ENCODE results near the gene CD79A. TPM values are rescaled to one million over a fixed set of nuclear protein-coding genes. Genes with fewer than 3 reads are reported as not detected.

Gene CD79A
- total RNA-seq, 1 donor from 2014 or later: not detected

GRCh38 chr19:41859618-41860418 is 17.3 kb upstream of the CD79A start, which contains the start of gene RPS19:
Gene RPS19 (plus strand): TSS chr19:41860255. CDS start chr19:41860775, 520 bp downstream.
- peak; percentile 98 for DNase-seq (ENCODE audit: low spot score)
- H3K4me3 Mint-ChIP-seq (ENCODE audit: unreplicated experiment): peak within 1 kb of the TSS; percentile 96
- no peaks in the 10 kb centered on the region for H3K9me3 Mint-ChIP-seq (ENCODE audit: low read depth)
- peaks cover 9% of the 10 kb centered on the region for H3K27me3 Mint-ChIP-seq (ENCODE audit: low read depth)
- peaks cover 36% of the 10 kb centered on the region for H3K36me3 Mint-ChIP-seq (ENCODE audit: low read depth)
- H3K4me1 Mint-ChIP-seq (ENCODE audit: low read depth): peaks cover 45% of the 10 kb centered on the region
- TF ChIP-seq CTCF (IDR thresholded peaks at IDR 0.05): peak; percentile 78
- H3K27ac Mint-ChIP-seq (ENCODE audit: unreplicated experiment): peak within 1 kb of the TSS; percentile 99

GRCh38 chr19:41860419-41861115 is 16.5 kb upstream of the CD79A start:
- TF ChIP-seq CTCF (IDR thresholded peaks at IDR 0.05): no peak
- Mint-ChIP-seq H3K9me3 (ENCODE audit: low read depth) (no peaks in the 10 kb centered on the region), H3K27ac (ENCODE audit: unreplicated experiment) (peak overlapping the region; percentile 93), H3K4me3 (ENCODE audit: unreplicated experiment) (peak overlapping the region; percentile 96), H3K27me3 (ENCODE audit: low read depth) (peaks cover 3% of the 10 kb centered on the region), H3K36me3 (ENCODE audit: low read depth) (peaks cover 39% of the 10 kb centered on the region), H3K4me1 (ENCODE audit: low read depth) (peaks cover 48% of the 10 kb centered on the region)
- no peak for DNase-seq (ENCODE audit: low spot score)

GRCh38 chr19:41861116-41861768 is 15.8 kb upstream of the CD79A start:
- peaks cover 40% of the 10 kb centered on the region for H3K36me3 Mint-ChIP-seq (ENCODE audit: low read depth)
- H3K27me3 Mint-ChIP-seq (ENCODE audit: low read depth): no peaks in the 10 kb centered on the region
- DNase-seq (ENCODE audit: low spot score): no peak
- H3K4me3 Mint-ChIP-seq (ENCODE audit: unreplicated experiment): peak overlapping the region; percentile 96
- peak overlapping the region; percentile 93 for H3K27ac Mint-ChIP-seq (ENCODE audit: unreplicated experiment)
- peaks cover 50% of the 10 kb centered on the region for H3K4me1 Mint-ChIP-seq (ENCODE audit: low read depth)
- no peaks in the 10 kb centered on the region for H3K9me3 Mint-ChIP-seq (ENCODE audit: low read depth)
- TF ChIP-seq CTCF (IDR thresholded peaks at IDR 0.05): no peak

- H3K36me3 Mint-ChIP-seq (ENCODE audit: low read depth): peaks cover 42% of the 10 kb centered on the region
- H3K4me3 Mint-ChIP-seq (ENCODE audit: unreplicated experiment): peak overlapping the region; percentile 96
- H3K27me3 Mint-ChIP-seq (ENCODE audit: low read depth): no peaks in the 10 kb centered on the region
- no peak for TF ChIP-seq CTCF (IDR thresholded peaks at IDR 0.05)
- peak overlapping the region; percentile 61 for H3K27ac Mint-ChIP-seq (ENCODE audit: unreplicated experiment)
- H3K4me1 Mint-ChIP-seq (ENCODE audit: low read depth): peaks cover 51% of the 10 kb centered on the region
- no peaks in the 10 kb centered on the region for H3K9me3 Mint-ChIP-seq (ENCODE audit: low read depth)
- no peak for DNase-seq (ENCODE audit: low spot score)
Observed at GRCh38 chr19:41861846-41862245, 15.2 kb upstream of the CD79A start.

- Mint-ChIP-seq H3K27ac (ENCODE audit: unreplicated experiment) (peak overlapping the region; percentile 45), H3K36me3 (ENCODE audit: low read depth) (peaks cover 42% of the 10 kb centered on the region), H3K4me1 (ENCODE audit: low read depth) (peaks cover 51% of the 10 kb centered on the region), H3K4me3 (ENCODE audit: unreplicated experiment) (no peak overlapping the region), H3K9me3 (ENCODE audit: low read depth) (no peaks in the 10 kb centered on the region), H3K27me3 (ENCODE audit: low read depth) (no peaks in the 10 kb centered on the region)
- no peak for DNase-seq (ENCODE audit: low spot score)
- TF ChIP-seq CTCF (IDR thresholded peaks at IDR 0.05): no peak
Observed at GRCh38 chr19:41862445-41862986, 14.6 kb upstream of the CD79A start.

Measured in chondrocyte (in vitro differentiated cells).